Mesenchymal stem cell (in vitro differentiated cells and primary cell): ENCODE data around the gene CAVIN4.

ENCODE experiments used
- DNase-seq: peaks from one replicate; pipeline ENCODE4 v3.0.0-alpha.2; 2013
- H2AFZ ChIP-seq: one replicate; pipeline ENCODE4 v1.6.1; 2013; ENCODE audit warnings: low read depth, mild to moderate bottlenecking, control low read depth, inconsistent platforms, low read length, moderate library complexity
- H2AK5ac ChIP-seq: 2 replicates; pipeline ENCODE4 v1.6.1; 2013; ENCODE audit warnings: low read length, moderate library complexity, mild to moderate bottlenecking, inconsistent platforms; ENCODE audit not compliant: severe bottlenecking
- H2BK120ac ChIP-seq: one replicate; pipeline ENCODE4 v1.6.1; 2013; ENCODE audit warnings: low read depth, mild to moderate bottlenecking, inconsistent platforms, low read length, moderate library complexity
- H2BK12ac ChIP-seq, 2 experiments: one replicate each; pipeline ENCODE4 v1.6.1; 2013; ENCODE audit warnings: inconsistent platforms in 2 of 2, low read length in 2 of 2, mild to moderate bottlenecking in 2 of 2, moderate library complexity in 2 of 2, control low read depth in 1 of 2
- H2BK15ac ChIP-seq: one replicate; pipeline ENCODE4 v1.6.1; 2013; ENCODE audit warnings: mild to moderate bottlenecking, low read depth, inconsistent platforms; ENCODE audit not compliant: poor library complexity, severe bottlenecking
- H2BK5ac ChIP-seq: 2 replicates; pipeline ENCODE4 v1.6.1; 2013; ENCODE audit warnings: low read depth, mild to moderate bottlenecking, low read length, control low read depth, inconsistent platforms; ENCODE audit not compliant: poor library complexity, severe bottlenecking
- H3K14ac ChIP-seq, 2 experiments: one replicate each; pipeline ENCODE4 v1.6.1; 2013; ENCODE audit warnings: inconsistent platforms in 2 of 2, low read length in 2 of 2, control low read depth in 1 of 2, mild to moderate bottlenecking in 1 of 2, moderate library complexity in 1 of 2
- H3K18ac ChIP-seq, 2 experiments: one replicate each; pipeline ENCODE4 v1.6.1; 2013; ENCODE audit warnings: inconsistent platforms in 2 of 2, low read length in 2 of 2, control low read depth in 1 of 2, low read depth in 1 of 2, mild to moderate bottlenecking in 1 of 2
- H3K23ac ChIP-seq, 2 experiments: one replicate each; pipeline ENCODE4 v1.6.1; 2013; ENCODE audit warnings: inconsistent platforms in 2 of 2, low read length in 2 of 2, mild to moderate bottlenecking in 2 of 2, moderate library complexity in 2 of 2, control low read depth in 1 of 2
- H3K27ac ChIP-seq: 2 replicates; pipeline ENCODE4 v1.5.1; 2013; ENCODE audit warnings: mild to moderate bottlenecking, moderate library complexity, low read length, control low read depth, inconsistent platforms; ENCODE audit not compliant: poor library complexity, severe bottlenecking
- H3K27me3 ChIP-seq, 2 experiments: 2 replicates each; pipeline versions ENCODE4 v1.6.1 to v1.7.0; 2013; ENCODE audit warnings: low read length in 2 of 2, mild to moderate bottlenecking in 2 of 2, moderate library complexity in 2 of 2, control low read depth in 1 of 2, inconsistent platforms in 1 of 2; ENCODE audit not compliant: control insufficient read depth in 1 of 2, insufficient read depth in 1 of 2
- H3K36me3 ChIP-seq, 2 experiments: 2 replicates each; pipeline versions ENCODE4 v1.6.1 to v1.7.0; 2013; ENCODE audit warnings: low read length in 2 of 2, control low read depth in 1 of 2, inconsistent platforms in 1 of 2, low read depth in 1 of 2, mild to moderate bottlenecking in 1 of 2; ENCODE audit not compliant: insufficient read depth in 2 of 2, control insufficient read depth in 1 of 2
- H3K4ac ChIP-seq, 2 experiments: one replicate each; pipeline ENCODE4 v1.6.1; 2013; ENCODE audit warnings: inconsistent platforms in 2 of 2, low read length in 2 of 2, mild to moderate bottlenecking in 2 of 2, moderate library complexity in 2 of 2, control low read depth in 1 of 2, low read depth in 1 of 2
- H3K4me1 ChIP-seq: 2 replicates; pipeline ENCODE4 v1.6.1; 2013; ENCODE audit warnings: low read depth, low read length, control low read depth; ENCODE audit not compliant: control insufficient read depth, insufficient read depth
- H3K4me2 ChIP-seq: 2 replicates; pipeline ENCODE4 v1.6.1; 2013; ENCODE audit warnings: low read length, mild to moderate bottlenecking, inconsistent platforms; ENCODE audit not compliant: poor library complexity, severe bottlenecking
- H3K4me3 ChIP-seq, 2 experiments: 2 replicates each; pipeline versions ENCODE4 v1.5.1 to v1.7.0; 2013; ENCODE audit warnings: low read length in 2 of 2, mild to moderate bottlenecking in 2 of 2, control low read depth in 1 of 2, low read depth in 1 of 2; ENCODE audit not compliant: insufficient read depth in 1 of 2
- H3K79me1 ChIP-seq: replicated peaks from 2 replicates; pipeline ENCODE4 v1.6.1; 2013; ENCODE audit warnings: mild to moderate bottlenecking, control low read depth, low read length, inconsistent platforms; ENCODE audit not compliant: poor library complexity, severe bottlenecking
- H3K9ac ChIP-seq: 2 replicates; pipeline ENCODE4 v1.7.0; 2013; ENCODE audit warnings: mild to moderate bottlenecking, low read length, moderate library complexity
- H3K9me3 ChIP-seq: 2 replicates; pipeline ENCODE4 v1.7.0; 2013; ENCODE audit warnings: mild to moderate bottlenecking, low read length; ENCODE audit not compliant: control insufficient read depth
- H4K8ac ChIP-seq: one replicate; pipeline ENCODE4 v1.6.1; 2013; ENCODE audit warnings: inconsistent platforms, mild to moderate bottlenecking, low read length, moderate library complexity
- H4K91ac ChIP-seq: one replicate; pipeline ENCODE4 v1.6.1; 2013; ENCODE audit warnings: mild to moderate bottlenecking, low read length, inconsistent platforms
- WGBS: methylation state at CpG from one replicate; pipeline ENCODE4 v1.1.7; 2013; ENCODE audit warnings: mixed read lengths; 5-methylcytosine and 5-hydroxymethylcytosine counted together

Gene CAVIN4

GRCh38 chr9:100578610-100579009 is 731 bp downstream of the CAVIN4 start:
- Histone ChIP-seq H2AFZ (no peak overlapping the region), H4K8ac (no peak overlapping the region), H3K4me2 (no peak overlapping the region), H3K9ac (no peak overlapping the region), H3K4me3 (no peak overlapping the region), H3K4ac (no peak overlapping the region), H2BK5ac (no peak overlapping the region), H3K14ac (no peak overlapping the region), H4K91ac (no peak overlapping the region), H2AK5ac (no peak overlapping the region), H3K27me3 (no peaks in the 10 kb centered on the region), H3K18ac (no peak overlapping the region), H3K27ac (no peak overlapping the region), H2BK120ac (no peak overlapping the region), H3K4me1 (peaks cover 2% of the 10 kb centered on the region), H3K79me1 (no peaks in the 10 kb centered on the region), H3K9me3 (no peaks in the 10 kb centered on the region), H3K23ac (no peak overlapping the region), H2BK15ac (no peak overlapping the region), H3K36me3 (no peaks in the 10 kb centered on the region), H2BK12ac (no peak overlapping the region)
- no CpG with 5 or more reads among the region's 1 CpG for WGBS
- no peak for DNase-seq

GRCh38 chr9:100579665-100580064 is 1.8 kb downstream of the CAVIN4 start:
- Histone ChIP-seq H3K9me3 (no peaks in the 10 kb centered on the region), H2AK5ac (no peak overlapping the region), H3K27ac (no peak overlapping the region), H3K9ac (no peak overlapping the region), H2AFZ (no peak overlapping the region), H3K27me3 (no peaks in the 10 kb centered on the region), H4K91ac (no peak overlapping the region), H3K14ac (no peak overlapping the region), H2BK5ac (no peak overlapping the region), H2BK12ac (no peak overlapping the region), H3K4me3 (no peak overlapping the region), H3K4me1 (peaks cover 2% of the 10 kb centered on the region), H2BK120ac (no peak overlapping the region), H4K8ac (no peak overlapping the region), H3K4ac (no peak overlapping the region), H3K79me1 (no peaks in the 10 kb centered on the region), H3K23ac (no peak overlapping the region), H2BK15ac (no peak overlapping the region), H3K36me3 (peaks cover 0 to 7% of the 10 kb centered on the region in 2 experiments), H3K4me2 (no peak overlapping the region), H3K18ac (no peak overlapping the region)
- no peak for DNase-seq
- WGBS, result 95% methylated on average over 2 of the region's 2 CpGs

- H3K4me1 ChIP-seq, result peaks cover 2% of the 10 kb centered on the region
- H3K14ac ChIP-seq, result no peak overlapping the region
- no peak overlapping the region for H4K91ac ChIP-seq
- H3K4me3 ChIP-seq, result no peak overlapping the region
- WGBS, result 89% methylated on average over 3 of the region's 3 CpGs
- no peaks in the 10 kb centered on the region for H3K79me1 ChIP-seq
- no peak overlapping the region for H3K4me2 ChIP-seq
- no peak overlapping the region for H2AK5ac ChIP-seq
- H4K8ac ChIP-seq, result no peak overlapping the region
- H3K4ac ChIP-seq, result no peak overlapping the region
- no peak overlapping the region for H2BK120ac ChIP-seq
- H3K23ac ChIP-seq, result no peak overlapping the region
- H3K9ac ChIP-seq, result no peak overlapping the region
- no peak overlapping the region for H2BK12ac ChIP-seq
- H3K9me3 ChIP-seq, result no peaks in the 10 kb centered on the region
- no peak overlapping the region for H2BK15ac ChIP-seq
- H3K36me3 ChIP-seq, result peaks cover 0 to 7% of the 10 kb centered on the region in 2 experiments
- no peak overlapping the region for H2AFZ ChIP-seq
- DNase-seq, result no peak
- no peak overlapping the region for H2BK5ac ChIP-seq
- H3K18ac ChIP-seq, result no peak overlapping the region
- no peak overlapping the region for H3K27ac ChIP-seq
- no peaks in the 10 kb centered on the region for H3K27me3 ChIP-seq
Measured at GRCh38 chr9:100580257-100580656, 2.4 kb downstream of the CAVIN4 start.

GRCh38 chr9:100581081-100581480 is 3.2 kb downstream of the CAVIN4 start:
- no peak for DNase-seq
- Histone ChIP-seq H3K9me3 (no peaks in the 10 kb centered on the region), H3K79me1 (no peaks in the 10 kb centered on the region), H2BK5ac (no peak overlapping the region), H3K9ac (no peak overlapping the region), H3K23ac (no peak overlapping the region), H3K4me3 (no peak overlapping the region), H3K36me3 (peaks cover 2 to 14% of the 10 kb centered on the region in 2 experiments), H2AK5ac (no peak overlapping the region), H3K27me3 (no peaks in the 10 kb centered on the region), H3K4me1 (peaks cover 2% of the 10 kb centered on the region), H3K27ac (no peak overlapping the region), H3K4me2 (no peak overlapping the region), H3K18ac (no peak overlapping the region), H4K8ac (no peak overlapping the region), H3K4ac (no peak overlapping the region), H3K14ac (no peak overlapping the region), H2BK15ac (no peak overlapping the region), H2AFZ (no peak overlapping the region), H2BK120ac (no peak overlapping the region), H2BK12ac (no peak overlapping the region), H4K91ac (no peak overlapping the region)
- WGBS, result 96% methylated on average over 6 of the region's 7 CpGs
